ENCODE results near the gene ELF2.

GRCh38 chr4:139145552-139145932, 31.5 kb downstream of the ELF2 start:
- no peak for TF ChIP-seq TAF1 (IDR thresholded peaks at IDR 0.05; ENCODE audit: low read depth)
- no peak for TF ChIP-seq CREB1 (IDR thresholded peaks at IDR 0.05; ENCODE audit: low read depth)
- no peak for TF ChIP-seq MAX (IDR thresholded peaks at IDR 0.05)
- no peak for TF ChIP-seq YY1 (IDR thresholded peaks at IDR 0.05; ENCODE audit: low read depth)
- no peak for TF ChIP-seq REST (IDR thresholded peaks at IDR 0.05; ENCODE audit: low read depth)
- no peak for TF ChIP-seq RAD21 (IDR thresholded peaks at IDR 0.05; ENCODE audit: low read depth)
- no peak for TF ChIP-seq EP300 (IDR thresholded peaks at IDR 0.05; ENCODE audit: borderline replicate concordance)
- TF ChIP-seq EGR1 (IDR thresholded peaks at IDR 0.05) = no peak
- TF ChIP-seq USF1 (IDR thresholded peaks at IDR 0.05) = no peak
- TF ChIP-seq TCF12 (IDR thresholded peaks at IDR 0.05; ENCODE audit: low read depth) = no peak
- TF ChIP-seq CEBPB (IDR thresholded peaks at IDR 0.05) = no peak
- TF ChIP-seq TEAD4 (IDR thresholded peaks at IDR 0.05) = no peak

Measured in Ishikawa (cell line).